HG02981 (cell line): ENCODE data around the gene RIOK2.

Experiments
- ATAC-seq: cut with Tn5 transposase; IDR thresholded peaks from one replicate; pipeline ENCODE4 v1.9.1; 2021; ENCODE audit warnings: mild to moderate bottlenecking, moderate library complexity; ENCODE audit not compliant: unreplicated experiment

The RIOK2 gene

DNA sequence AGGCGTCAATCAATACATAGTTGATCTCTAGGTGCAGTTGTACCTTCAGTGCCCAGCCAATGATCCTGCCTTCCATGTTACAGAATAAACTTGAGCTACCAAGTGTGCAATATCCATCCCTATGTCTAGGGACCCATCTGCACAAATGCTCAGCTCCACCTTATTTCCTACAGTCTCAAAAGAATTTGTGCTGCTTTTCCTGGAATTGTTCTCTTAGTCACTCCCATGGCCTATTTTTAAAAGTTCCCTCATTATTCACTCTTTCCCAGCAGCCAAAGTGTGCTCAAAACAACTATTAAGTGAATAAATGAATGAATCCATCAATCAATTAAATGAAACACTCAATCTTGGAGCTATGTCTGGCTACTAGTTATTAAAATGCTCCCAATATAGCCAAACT is 55.3 kb downstream of the RIOK2 start:
- ATAC-seq, result no peak

DNA sequence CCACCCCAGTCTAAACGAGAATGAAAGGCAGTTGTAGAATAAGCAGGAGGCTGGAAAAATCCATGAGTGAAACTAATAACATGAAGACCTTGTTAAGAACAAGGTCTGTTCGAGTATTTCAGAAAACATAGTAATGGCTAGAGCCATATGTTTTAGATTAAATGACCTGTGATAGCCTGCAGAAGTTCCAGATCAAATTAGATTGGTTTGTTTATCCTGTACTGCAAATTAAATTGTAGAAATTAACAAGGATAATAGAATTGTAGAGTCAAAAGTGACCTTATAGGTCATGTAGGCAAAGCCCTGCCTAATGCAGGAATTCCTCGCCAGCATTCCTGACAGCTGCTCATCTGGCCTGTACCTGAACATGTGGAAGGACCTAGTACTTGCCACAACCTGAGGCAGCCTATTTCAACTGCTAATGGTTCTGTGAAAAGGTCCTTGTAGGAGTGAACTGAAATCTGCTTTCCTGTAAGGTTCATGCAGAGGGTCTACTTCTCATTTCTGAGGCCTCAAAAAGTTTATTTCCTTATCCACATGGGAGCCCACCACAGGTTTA is 57.8 kb downstream of the RIOK2 start:
- ATAC-seq, result no peak

DNA sequence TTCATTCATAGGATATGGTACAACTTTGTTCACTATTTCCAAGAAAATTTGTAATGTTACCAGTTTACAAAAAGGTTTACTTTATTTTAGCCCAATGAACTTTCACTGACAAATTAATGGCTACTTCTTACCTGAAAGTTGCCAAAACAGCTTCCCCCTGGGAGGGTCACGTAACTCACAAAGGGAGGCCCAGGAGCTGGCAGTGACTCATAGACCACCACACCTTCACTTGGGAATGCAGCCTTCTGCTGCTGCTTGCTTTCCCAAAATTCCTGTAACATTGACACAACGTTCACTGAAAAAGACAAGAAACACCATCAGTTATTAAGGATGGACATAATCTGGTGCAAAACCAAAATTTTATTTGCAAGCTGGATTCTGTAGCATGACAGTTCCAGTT is 58.7 kb downstream of the RIOK2 start:
- ATAC-seq, result no peak

DNA sequence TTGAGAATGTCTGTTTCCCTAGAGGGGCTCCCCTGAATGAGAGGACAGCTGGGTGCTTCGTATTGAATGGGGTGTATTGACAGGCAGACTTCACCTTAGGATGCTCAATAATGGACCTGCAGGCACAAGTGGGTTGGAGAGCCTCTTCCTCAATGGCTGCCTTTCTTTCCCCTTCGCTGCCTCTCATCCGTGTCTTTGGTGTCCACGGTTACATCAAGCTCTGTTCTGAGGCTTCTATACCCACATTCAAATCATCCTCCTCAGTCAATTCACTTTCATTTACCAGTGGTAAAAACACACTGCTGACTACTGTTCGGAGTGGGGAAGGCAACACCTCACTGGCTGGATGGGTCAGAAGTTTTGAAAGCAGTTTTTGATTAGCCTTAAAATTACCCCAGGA is 61.2 kb downstream of the RIOK2 start:
- ATAC-seq, result no peak

DNA sequence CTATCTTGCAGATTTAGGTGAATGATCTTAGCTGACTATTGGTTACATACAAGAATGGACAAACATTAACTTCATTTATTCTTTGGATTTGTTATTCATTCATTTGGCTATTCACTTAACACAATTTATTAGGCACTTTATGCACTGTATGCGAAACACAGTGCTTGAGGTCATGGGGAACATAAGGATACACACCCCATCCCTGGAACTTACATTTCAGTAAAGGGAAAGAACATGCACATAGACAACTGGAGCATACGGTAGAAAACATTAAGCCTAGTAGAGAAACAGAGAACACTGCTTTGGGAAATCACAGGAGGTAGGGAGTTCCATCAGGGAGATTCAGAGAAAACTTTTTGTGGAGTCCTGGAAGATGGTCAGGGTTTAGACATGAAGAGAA is 62.9 kb downstream of the RIOK2 start:
- no peak for ATAC-seq

DNA sequence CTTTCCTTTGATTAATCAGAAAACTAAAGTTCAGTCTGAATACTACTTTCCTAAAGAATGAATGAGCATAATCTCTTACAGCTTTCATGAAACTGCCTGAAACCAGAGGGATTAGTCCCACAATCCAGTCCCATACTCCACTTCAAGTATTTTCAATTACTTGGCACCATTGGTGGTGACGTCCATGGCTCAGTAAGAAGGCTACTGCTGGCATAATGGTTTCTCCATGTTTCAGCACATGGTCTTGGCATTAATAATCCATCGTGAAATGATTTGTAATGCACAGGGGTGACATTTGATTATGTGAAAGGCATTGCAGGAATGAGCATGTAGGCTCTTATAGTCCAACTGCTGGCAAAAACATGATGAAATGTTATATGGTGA is 64.0 kb downstream of the RIOK2 start:
- no peak for ATAC-seq

DNA sequence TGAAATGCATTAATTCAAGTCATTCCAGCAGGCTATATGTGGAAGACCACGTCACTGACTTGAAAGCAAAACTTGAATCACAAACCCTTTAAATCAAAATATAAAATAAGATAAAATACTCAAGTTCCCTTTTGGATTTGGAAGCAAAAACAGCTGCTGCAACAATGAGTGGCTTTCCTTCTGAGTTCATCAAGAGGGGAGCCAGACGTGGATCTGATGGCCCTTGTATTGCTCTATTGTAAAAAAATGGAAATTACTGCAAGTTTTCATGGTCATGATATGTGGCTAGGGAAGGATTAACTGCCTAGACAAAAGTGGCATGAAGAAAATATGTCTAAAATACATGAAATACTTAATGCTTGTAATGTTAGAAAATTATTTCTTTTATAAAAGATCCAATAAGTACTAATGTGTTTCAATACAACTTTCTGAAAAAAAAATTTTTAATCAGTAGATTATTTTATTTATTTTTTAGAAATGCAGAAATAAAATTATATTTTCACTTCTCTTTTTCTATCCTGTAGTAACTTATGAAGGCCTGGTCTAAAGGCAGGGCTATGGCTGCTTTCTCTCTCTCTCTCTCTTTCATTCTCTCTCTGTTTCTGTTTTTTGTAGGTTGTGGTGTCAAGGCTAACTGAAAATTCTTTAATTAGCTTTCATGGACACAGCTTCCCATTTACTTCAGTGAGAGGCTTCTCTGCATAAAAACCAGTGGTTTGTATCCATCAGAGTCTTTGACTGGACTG is 64.6 kb downstream of the RIOK2 start:
- no peak for ATAC-seq

DNA sequence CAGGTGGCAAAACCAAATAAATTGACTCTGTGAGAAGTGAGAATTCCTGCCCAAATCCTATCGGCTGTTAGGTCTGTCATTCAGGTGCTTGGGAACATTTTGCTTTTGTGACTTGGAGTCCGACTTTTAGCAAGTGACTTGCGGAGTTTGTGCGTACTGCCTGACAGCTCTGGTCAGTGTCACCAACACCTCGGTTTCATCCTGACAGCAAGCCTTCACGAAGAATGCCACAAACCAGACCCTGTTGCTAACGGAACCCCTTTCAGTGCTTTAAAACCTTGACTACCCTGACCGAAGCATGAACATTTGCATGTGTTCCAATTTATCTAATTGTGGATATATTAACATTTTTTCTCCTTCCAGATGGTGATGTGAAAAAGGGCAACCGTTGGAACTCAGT is 67.1 kb downstream of the RIOK2 start:
- ATAC-seq, result no peak

DNA sequence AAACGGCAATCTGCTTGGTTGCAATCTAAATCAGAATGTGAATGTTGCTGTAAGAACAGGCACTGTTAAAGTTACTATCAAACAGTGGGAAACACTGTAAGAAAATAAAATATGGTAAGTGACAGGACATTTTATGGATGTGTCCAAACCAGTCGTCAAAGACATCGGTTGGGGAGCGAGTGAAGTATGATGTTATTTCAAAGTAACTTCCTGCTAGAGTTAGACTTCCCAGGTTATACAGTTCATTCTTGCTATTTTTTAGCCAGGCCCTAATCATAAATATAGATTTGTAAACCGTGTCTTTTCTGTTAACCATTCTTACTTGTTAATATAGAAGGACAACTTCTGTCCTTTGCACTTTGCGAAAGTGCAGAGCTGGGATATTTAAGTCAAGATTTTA is 70.8 kb downstream of the RIOK2 start:
- ATAC-seq, result no peak

DNA sequence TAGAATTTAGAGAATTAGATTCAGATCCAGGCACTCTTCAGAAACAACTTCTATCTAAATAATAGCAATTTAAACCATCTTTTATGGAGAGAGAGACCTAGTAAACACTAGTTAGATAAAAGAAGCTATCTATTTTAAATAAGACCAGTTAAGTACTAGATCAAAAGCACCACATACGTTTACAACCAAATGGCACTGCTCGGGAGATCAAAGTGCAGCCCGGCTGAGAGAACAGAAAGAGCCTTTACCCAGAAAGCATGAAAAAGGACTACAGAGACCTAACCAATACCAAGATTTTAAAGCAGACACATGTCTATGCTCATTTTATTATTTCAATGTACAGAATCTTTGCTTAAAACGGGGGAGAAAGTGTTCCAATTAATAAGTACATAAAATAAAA is 71.4 kb downstream of the RIOK2 start:
- no peak for ATAC-seq

DNA sequence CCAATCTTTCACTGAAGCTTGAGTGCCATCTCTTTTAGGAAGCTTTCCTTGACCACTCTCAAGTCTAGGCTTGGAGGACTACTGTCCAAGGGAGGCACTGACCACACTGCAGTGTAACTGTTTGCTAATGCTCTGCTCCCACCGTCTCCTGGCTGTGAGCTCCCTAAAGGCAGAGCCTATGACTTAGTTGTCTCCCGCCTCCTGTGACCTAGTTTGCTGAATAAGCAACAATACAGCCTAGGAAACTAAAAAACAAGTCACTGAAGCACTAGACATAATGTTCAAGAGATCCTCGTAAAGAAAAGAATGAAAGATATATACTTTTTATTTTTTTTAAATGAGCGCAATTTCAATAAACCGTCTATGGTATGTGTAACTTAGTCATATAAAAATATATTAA is 72.0 kb downstream of the RIOK2 start:
- ATAC-seq, result no peak
